Measurements from ENCODE around the gene CLDN18. TPM values are rescaled to one million over a fixed set of nuclear protein-coding genes. Genes with fewer than 3 reads are reported as not detected.
A peak's percentile ranks its signal among the peaks of the same experiment; 100 is the strongest.

CLDN18 gene
- total and polyA plus RNA-seq, 4 donors = 0.06 TPM; not detected in 3

DNA sequence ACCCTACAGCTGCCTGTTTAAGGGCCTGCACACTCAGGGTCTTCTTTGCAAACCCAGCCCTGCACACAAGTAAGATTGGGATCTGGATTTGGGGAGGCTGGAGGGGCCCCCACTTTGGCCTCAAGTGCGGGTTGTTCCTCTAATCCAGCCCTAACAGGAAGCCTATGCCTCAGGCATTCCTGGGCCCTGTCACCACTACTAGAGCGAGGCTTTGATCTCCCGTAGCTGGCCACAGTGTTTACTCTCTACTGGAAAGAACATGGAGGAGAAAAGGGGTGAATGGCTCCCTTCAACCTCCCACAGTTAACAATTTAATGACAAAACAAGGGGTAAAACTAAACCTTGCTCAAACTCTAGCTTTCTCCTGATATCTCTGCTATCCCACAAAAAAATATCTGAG, 57.0 kb downstream of the CLDN18 start:
- H3K36me3 ChIP-seq (ENCODE audit: control insufficient read depth in 4 of 4, insufficient read depth in 3 of 4, low read depth in 1 of 4, low read length in 3 of 4) = no peaks in the 10 kb centered on the region
- no peak for TF ChIP-seq JUND (IDR thresholded peaks at IDR 0.05)
- TF ChIP-seq, protein P1, sequence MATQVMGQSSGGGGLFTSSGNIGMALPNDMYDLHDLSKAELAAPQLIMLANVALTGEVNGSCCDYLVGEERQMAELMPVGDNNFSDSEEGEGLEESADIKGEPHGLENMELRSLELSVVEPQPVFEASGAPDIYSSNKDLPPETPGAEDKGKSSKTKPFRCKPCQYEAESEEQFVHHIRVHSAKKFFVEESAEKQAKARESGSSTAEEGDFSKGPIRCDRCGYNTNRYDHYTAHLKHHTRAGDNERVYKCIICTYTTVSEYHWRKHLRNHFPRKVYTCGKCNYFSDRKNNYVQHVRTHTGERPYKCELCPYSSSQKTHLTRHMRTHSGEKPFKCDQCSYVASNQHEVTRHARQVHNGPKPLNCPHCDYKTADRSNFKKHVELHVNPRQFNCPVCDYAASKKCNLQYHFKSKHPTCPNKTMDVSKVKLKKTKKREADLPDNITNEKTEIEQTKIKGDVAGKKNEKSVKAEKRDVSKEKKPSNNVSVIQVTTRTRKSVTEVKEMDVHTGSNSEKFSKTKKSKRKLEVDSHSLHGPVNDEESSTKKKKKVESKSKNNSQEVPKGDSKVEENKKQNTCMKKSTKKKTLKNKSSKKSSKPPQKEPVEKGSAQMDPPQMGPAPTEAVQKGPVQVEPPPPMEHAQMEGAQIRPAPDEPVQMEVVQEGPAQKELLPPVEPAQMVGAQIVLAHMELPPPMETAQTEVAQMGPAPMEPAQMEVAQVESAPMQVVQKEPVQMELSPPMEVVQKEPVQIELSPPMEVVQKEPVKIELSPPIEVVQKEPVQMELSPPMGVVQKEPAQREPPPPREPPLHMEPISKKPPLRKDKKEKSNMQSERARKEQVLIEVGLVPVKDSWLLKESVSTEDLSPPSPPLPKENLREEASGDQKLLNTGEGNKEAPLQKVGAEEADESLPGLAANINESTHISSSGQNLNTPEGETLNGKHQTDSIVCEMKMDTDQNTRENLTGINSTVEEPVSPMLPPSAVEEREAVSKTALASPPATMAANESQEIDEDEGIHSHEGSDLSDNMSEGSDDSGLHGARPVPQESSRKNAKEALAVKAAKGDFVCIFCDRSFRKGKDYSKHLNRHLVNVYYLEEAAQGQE (IDR thresholded peaks at IDR 0.05) = no peak
- TF ChIP-seq GABPA (IDR thresholded peaks at IDR 0.05 in 1 of 2, conservative IDR thresholded peaks at IDR 0.05 in 1 of 2) = no peak
- no peak for TF ChIP-seq FOXA2 (IDR thresholded peaks at IDR 0.05)
- TF ChIP-seq FOXA1 (IDR thresholded peaks at IDR 0.05) = no peak
- TF ChIP-seq, protein P2, sequence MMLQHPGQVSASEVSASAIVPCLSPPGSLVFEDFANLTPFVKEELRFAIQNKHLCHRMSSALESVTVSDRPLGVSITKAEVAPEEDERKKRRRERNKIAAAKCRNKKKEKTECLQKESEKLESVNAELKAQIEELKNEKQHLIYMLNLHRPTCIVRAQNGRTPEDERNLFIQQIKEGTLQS (IDR thresholded peaks at IDR 0.05) = no peak
- no peak for TF ChIP-seq RAD21 (IDR thresholded peaks at IDR 0.05)
- TF ChIP-seq SP1 (IDR thresholded peaks at IDR 0.05) = no peak
- TF ChIP-seq HNF4A (conservative IDR thresholded peaks at IDR 0.05) = no peak

DNA sequence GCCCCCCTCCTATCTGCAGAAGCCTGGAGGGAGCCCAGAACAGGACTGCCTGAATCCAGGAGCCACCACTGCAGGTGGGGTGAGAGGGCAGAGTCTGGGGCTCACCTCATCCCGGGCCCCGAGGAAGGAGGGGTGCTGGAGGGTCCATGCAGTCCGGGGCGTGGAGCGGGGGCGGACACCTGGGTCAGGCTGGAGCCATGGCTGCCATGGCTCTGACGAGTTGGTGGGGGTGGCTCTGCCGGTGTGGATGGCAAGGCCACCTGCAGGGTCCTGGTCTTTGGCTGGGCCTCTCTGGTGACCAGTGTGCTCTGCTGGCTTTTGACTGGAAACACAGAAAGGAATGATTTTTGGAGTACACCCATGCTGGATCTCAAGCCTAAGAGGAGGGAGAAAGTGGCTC, 58.1 kb downstream of the CLDN18 start:
- Histone ChIP-seq H3K27ac (ENCODE audit: low read depth in 1 of 2, low read length in 2 of 2) (no peak overlapping the region), H3K36me3 (ENCODE audit: control insufficient read depth in 4 of 4, insufficient read depth in 3 of 4, low read depth in 1 of 4, low read length in 3 of 4) (no peaks in the 10 kb centered on the region), H3K27me3 (ENCODE audit: control insufficient read depth in 4 of 4, insufficient read depth in 4 of 4, low read length in 3 of 4) (no peaks in the 10 kb centered on the region), H3K9me3 (ENCODE audit: control insufficient read depth in 4 of 4, low read length in 3 of 4) (no peaks in the 10 kb centered on the region), H3K9ac (ENCODE audit: low read depth in 1 of 2, low read length in 2 of 2) (no peak overlapping the region), H3K4me3 (ENCODE audit: low read depth in 1 of 3, low read length in 3 of 3) (no peak overlapping the region), H3K4me1 (ENCODE audit: control insufficient read depth in 4 of 4, insufficient read depth in 4 of 4, low read length in 3 of 4) (no peaks in the 10 kb centered on the region)
- no peak for TF ChIP-seq GABPA (IDR thresholded peaks at IDR 0.05 in 1 of 2, conservative IDR thresholded peaks at IDR 0.05 in 1 of 2)
- no peak for TF ChIP-seq EGR1 (IDR thresholded peaks at IDR 0.05; ENCODE audit: low read depth in 2 of 2)
- TF ChIP-seq, protein P2 (IDR thresholded peaks at IDR 0.05) = no peak
- WGBS = 78% methylated on average over 8 of the region's 8 CpGs
- DNase-seq (ENCODE audit: low spot score) = no peak

More for the DNA sequence above, 57.0 kb downstream of the CLDN18 start:
- H3K9ac ChIP-seq (ENCODE audit: low read depth in 1 of 2, low read length in 2 of 2) = no peak overlapping the region
- whole genome bisulfite sequencing = 94% methylated on average over 3 of the region's 3 CpGs
- no peaks in the 10 kb centered on the region for H3K27me3 ChIP-seq (ENCODE audit: control insufficient read depth in 4 of 4, insufficient read depth in 4 of 4, low read length in 3 of 4)
- no peaks in the 10 kb centered on the region for H3K4me1 ChIP-seq (ENCODE audit: control insufficient read depth in 4 of 4, insufficient read depth in 4 of 4, low read length in 3 of 4)
- no peak overlapping the region for H3K4me3 ChIP-seq (ENCODE audit: low read depth in 1 of 3, low read length in 3 of 3)
- no peak for DNase-seq (ENCODE audit: low spot score)
- H3K9me3 ChIP-seq (ENCODE audit: control insufficient read depth in 4 of 4, low read length in 3 of 4) = no peaks in the 10 kb centered on the region
- H3K27ac ChIP-seq (ENCODE audit: low read depth in 1 of 2, low read length in 2 of 2) = no peak overlapping the region

DNA sequence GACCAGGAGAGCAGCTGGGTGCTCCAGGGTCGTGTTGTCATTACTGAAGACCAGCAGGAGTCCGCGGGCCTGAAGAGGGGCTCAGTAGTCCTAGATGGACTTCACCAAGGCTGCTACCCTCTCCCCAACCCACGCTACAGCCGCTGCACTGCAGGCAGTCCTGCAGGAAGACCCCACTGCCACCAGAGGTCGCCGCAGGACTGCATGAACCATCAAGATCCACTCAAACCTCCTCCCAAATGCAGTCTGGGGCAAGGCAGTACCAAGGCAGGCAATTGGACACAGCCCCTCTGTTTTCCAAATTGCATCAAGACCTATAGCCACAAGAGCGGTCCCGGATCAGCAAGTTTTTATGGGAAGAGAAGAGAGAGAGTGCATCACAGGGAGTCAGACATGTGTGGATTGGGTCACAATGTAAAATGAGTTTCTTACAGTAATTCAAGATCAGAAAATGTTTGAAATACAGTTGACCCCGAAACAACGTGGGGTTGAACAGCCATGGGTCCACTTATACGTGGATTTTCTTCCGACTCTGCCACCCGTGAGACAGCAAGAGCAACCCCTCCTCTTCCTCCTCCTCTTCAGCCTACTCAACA, 58.7 kb downstream of the CLDN18 start:
- WGBS = 25% methylated on average over 14 of the region's 14 CpGs
- no peaks in the 10 kb centered on the region for H3K36me3 ChIP-seq (ENCODE audit: control insufficient read depth in 4 of 4, insufficient read depth in 3 of 4, low read depth in 1 of 4, low read length in 3 of 4)

More for the DNA sequence above, 58.7 kb downstream of the CLDN18 start:
- no peaks in the 10 kb centered on the region for H3K4me1 ChIP-seq (ENCODE audit: control insufficient read depth in 4 of 4, insufficient read depth in 4 of 4, low read length in 3 of 4)
- H3K4me3 ChIP-seq (ENCODE audit: low read depth in 1 of 3, low read length in 3 of 3) = no peak overlapping the region
- H3K27ac ChIP-seq (ENCODE audit: low read depth in 1 of 2, low read length in 2 of 2) = no peak overlapping the region
- no peaks in the 10 kb centered on the region for H3K27me3 ChIP-seq (ENCODE audit: control insufficient read depth in 4 of 4, insufficient read depth in 4 of 4, low read length in 3 of 4)
- TF ChIP-seq, protein P3, sequence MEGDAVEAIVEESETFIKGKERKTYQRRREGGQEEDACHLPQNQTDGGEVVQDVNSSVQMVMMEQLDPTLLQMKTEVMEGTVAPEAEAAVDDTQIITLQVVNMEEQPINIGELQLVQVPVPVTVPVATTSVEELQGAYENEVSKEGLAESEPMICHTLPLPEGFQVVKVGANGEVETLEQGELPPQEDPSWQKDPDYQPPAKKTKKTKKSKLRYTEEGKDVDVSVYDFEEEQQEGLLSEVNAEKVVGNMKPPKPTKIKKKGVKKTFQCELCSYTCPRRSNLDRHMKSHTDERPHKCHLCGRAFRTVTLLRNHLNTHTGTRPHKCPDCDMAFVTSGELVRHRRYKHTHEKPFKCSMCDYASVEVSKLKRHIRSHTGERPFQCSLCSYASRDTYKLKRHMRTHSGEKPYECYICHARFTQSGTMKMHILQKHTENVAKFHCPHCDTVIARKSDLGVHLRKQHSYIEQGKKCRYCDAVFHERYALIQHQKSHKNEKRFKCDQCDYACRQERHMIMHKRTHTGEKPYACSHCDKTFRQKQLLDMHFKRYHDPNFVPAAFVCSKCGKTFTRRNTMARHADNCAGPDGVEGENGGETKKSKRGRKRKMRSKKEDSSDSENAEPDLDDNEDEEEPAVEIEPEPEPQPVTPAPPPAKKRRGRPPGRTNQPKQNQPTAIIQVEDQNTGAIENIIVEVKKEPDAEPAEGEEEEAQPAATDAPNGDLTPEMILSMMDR (IDR thresholded peaks at IDR 0.05; ENCODE audit: low read depth, low read length, missing input control) = peak; percentile 98
- TF ChIP-seq RAD21 (IDR thresholded peaks at IDR 0.05) = peak; percentile 95 to 98
- TF ChIP-seq, protein P1 (IDR thresholded peaks at IDR 0.05) = no peak
- no peaks in the 10 kb centered on the region for H3K9me3 ChIP-seq (ENCODE audit: control insufficient read depth in 4 of 4, low read length in 3 of 4)
- DNase-seq (ENCODE audit: low spot score) = peak; percentile 80
- H3K9ac ChIP-seq (ENCODE audit: low read depth in 1 of 2, low read length in 2 of 2) = no peak overlapping the region

Measured in liver (tissue), 9 donors.